HG02678 (cell line): ENCODE measurements around the gene SOD1.
"Not testable (repeated sequence)": the region's sequence is repeated elsewhere in the genome, so short reads cannot be mapped to it uniquely, and the experiment has no call there.

Experiments used
- ATAC-seq: cut with Tn5 transposase; IDR thresholded peaks from one replicate; pipeline ENCODE4 v1.9.1; 2021; ENCODE audit warnings: mild to moderate bottlenecking, moderate library complexity; ENCODE audit not compliant: unreplicated experiment

The SOD1 gene

DNA sequence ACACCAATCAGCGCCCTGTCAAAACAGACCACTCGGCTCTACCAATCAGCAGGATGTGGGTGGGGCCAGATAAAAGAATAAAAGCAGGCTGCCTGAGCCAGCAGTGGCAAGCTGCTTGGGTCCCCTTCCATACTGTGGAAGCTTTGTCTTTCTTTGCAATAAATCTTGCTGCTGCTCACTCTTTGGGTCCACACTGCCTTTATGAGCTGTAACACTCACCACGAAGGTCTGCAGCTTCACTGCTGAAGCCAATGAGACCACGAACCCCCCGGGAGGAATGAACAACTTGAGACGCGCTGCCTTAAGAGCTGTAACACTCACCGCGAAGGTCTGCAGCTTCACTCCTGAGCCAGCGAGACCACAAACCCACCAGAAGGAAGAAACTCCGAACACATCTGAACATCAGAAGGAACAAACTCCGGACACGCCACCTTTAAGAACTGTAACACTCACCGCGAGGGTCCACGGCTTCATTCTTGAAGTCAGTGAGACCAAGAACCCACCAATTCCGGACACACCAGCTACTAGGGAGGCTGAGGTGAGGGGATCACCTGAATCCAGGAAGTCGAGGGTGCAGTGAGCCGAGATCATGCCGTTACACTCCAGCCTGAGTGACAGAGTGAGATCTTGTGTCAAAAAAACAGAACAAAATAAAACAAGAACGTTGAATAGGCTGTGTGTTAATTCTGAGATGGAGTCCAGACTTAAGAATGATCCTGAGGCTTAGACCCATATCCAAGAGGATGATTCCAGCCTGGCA, 4.5 kb upstream of the SOD1 start:
- not testable (repeated sequence) for ATAC-seq

DNA sequence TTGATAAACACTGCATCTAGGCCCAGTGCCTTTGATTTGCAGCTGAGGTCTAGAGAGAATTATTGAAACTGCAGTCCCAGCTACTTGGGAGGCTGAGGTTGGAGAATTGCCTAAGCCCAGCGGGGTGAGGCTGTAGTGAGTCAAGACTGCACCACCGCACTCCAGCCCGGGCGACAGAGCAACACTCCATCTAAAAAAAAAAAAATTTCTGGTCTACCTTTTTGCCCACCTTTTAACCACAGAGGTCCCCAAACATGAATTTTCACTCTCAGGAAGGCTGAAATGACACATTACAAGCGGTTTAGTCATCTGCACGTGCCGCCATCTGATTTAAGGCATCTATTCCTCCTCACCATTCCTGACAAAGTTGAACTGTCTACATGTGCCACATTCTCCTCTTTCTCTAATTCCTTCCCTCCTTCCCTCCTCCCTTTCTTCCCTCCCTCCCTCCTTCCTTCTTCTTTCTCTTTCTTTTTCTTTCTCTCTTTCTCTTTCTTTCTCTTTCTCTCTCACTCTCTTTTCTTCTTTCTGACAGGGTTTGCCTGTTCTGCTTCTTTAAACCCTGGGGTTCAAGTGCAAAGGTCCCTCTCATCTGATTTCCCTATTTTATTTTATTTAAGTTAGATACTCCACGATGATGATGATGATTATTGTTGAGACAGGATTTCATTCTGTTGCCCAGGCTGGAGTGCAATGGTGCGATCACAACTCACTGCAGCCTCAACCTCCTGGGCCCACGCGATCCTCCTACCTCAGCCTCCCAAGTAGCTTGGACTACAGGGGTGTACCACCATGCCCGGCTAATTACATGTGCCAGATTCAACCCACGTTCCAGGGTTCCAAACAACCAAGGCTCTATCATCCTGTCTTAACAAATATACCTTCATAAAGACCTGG, 3.0 kb upstream of the SOD1 start:
- no peak for ATAC-seq

DNA sequence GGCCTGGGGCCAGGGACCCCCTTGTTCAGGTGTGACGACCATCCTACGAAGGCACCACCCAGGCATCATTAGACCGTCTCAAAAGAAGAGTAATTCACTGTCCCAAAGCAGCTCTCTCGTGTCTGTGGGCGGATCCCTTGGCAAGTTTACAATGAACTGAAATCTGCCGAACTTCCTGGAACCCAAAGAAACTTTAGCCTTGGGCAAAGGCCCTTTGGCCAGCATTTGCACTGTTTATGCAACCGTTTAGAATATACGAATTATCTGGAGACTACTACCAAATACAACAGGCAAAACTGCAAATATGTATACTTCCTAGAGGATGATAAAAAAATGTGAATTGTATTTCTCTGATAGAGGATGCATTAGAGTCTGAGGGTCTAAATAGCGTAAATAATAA, 1.4 kb upstream of the SOD1 start:
- no peak for ATAC-seq

DNA sequence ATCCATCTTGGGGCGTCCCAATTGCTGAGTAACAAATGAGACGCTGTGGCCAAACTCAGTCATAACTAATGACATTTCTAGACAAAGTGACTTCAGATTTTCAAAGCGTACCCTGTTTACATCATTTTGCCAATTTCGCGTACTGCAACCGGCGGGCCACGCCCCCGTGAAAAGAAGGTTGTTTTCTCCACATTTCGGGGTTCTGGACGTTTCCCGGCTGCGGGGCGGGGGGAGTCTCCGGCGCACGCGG, 282 bp upstream of the SOD1 start:
- ATAC-seq = peak; percentile 29

DNA sequence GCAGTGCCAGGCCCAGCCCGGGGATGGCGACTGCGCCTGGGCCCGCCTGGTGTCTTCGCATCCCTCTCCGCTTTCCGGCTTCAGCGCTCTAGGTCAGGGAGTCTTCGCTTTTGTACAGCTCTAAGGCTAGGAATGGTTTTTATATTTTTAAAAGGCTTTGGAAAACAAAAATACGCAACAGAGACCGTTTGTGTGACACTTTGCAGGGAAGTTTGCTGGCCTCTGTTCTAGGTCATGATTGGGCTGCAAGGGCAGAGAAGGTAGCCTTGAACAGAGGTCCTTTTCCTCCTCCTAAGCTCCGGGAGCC, 719 bp downstream of the SOD1 start:
- ATAC-seq = peak; percentile 31

DNA sequence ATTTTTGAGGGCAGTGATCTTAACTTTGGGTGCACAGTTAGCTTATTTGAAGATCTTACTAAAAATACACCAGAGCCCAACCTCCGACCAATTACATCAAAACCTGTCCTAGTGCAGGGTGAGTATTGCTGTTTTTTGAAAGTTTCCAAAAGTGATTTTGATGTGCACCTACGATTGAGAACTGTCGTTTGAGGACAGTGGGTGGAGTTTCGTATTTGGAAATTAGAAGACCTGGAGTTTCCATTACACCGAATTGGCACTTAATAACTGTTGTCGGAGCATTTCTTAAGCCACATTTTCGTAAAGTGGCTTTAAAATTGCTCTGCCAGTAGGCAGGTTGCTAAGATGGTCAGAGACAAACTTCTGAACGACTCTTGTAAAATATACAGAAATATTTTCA, 1.1 kb downstream of the SOD1 start:
- no peak for ATAC-seq

DNA sequence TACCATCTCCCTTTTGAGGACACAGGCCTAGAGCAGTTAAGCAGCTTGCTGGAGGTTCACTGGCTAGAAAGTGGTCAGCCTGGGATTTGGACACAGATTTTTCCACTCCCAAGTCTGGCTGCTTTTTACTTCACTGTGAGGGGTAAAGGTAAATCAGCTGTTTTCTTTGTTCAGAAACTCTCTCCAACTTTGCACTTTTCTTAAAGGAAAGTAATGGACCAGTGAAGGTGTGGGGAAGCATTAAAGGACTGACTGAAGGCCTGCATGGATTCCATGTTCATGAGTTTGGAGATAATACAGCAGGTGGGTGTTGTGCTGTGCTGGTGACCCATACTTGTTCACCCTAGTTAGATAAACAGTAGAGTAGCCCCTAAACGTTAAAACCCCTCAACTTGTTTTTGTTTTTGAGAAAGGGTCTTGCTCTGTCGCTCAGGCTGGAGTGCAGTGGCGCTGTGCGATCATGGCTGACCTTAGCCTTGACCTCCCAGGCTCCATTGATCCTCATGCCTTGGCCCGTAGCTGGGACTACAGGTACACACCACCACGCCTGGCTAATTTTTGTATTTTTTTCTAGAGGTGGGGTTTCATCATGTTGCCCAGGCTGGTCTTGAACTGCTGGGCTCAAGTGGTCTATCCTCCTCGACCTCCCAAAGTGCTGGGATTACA, 4.2 kb downstream of the SOD1 start:
- no peak for ATAC-seq

DNA sequence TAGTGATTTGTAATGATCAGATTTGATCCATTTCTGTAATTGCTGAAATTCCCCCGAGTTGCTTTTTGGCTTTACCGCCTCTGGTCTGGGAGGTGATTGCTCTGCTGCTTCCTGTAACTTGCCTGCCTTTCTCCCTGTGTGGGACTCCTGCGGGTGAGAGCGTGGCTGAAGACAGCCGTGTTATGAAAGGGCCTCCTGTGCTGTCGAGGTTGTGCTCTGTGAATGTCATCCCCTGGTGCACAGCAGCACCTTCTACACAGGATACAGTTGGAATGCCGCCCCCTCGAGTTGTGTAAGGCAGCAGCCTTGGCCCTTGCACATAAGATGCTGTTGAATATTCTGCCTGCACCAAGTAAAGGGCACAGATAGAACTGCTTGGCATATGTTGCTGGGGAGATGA, 5.9 kb downstream of the SOD1 start:
- ATAC-seq = no peak

DNA sequence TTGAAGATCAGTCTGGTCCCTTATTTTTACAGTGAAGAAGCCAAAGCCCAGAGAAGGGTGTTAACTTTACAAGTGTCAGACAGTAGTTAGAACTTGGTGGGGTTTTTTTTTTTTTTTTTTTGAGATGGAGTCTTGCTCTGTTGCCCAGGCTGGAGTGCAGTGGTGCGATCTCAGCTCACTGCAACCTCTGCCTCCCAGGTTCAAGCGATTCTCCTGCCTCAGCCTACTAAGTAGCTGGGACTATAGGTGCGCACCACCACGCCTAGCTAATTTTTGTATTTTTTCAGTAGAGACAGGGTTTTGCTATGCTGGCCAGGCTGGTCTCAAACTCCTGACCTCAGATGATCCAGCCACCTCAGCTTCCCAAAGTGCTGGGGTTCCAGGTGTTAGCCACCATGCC, 6.4 kb downstream of the SOD1 start:
- ATAC-seq = not testable (repeated sequence)

DNA sequence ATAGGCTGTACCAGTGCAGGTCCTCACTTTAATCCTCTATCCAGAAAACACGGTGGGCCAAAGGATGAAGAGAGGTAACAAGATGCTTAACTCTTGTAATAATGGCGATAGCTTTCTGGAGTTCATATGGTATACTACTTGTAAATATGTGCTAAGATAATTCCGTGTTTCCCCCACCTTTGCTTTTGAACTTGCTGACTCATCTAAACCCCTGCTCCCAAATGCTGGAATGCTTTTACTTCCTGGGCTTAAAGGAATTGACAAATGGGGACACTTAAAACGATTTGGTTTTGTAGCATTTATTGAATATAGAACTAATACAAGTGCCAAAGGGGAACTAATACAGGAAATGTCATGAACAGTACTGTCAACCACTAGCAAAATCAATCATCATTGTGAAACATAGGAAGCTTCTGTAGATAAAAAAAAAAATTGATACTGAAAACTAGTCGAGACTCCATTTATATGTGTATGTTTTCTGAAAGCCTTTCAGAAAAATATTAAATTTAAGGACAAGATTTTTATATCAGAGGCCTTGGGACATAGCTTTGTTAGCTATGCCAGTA, 7.0 kb downstream of the SOD1 start:
- ATAC-seq = no peak

DNA sequence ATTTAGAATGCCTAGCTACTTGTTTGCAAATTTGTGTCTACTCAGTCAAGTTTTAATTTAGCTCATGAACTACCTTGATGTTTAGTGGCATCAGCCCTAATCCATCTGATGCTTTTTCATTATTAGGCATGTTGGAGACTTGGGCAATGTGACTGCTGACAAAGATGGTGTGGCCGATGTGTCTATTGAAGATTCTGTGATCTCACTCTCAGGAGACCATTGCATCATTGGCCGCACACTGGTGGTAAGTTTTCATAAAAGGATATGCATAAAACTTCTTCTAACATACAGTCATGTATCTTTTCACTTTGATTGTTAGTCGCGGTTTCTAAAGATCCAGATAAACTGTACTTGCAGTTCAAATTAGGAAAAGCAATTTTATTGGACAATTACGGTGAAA, 7.6 kb downstream of the SOD1 start:
- no peak for ATAC-seq

DNA sequence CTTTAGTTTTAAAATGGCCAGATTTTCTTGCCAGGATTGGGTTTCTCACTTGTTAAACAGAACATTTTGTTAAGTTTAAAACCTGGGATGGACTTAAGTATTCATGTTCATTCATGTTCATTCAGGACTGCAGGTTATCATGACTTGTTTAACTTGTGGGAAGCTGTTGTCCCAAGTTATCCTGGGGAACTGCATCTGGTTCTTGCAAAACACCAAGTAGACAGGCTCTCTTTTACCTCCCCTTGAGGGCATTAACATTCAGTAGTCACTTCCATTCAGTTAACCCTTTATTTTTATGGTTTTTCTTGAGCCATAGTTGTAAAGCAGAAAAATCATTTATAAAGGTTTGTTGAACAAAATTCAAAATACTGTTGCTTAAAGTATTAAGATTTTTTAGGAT, 8.1 kb downstream of the SOD1 start:
- no peak for ATAC-seq

DNA sequence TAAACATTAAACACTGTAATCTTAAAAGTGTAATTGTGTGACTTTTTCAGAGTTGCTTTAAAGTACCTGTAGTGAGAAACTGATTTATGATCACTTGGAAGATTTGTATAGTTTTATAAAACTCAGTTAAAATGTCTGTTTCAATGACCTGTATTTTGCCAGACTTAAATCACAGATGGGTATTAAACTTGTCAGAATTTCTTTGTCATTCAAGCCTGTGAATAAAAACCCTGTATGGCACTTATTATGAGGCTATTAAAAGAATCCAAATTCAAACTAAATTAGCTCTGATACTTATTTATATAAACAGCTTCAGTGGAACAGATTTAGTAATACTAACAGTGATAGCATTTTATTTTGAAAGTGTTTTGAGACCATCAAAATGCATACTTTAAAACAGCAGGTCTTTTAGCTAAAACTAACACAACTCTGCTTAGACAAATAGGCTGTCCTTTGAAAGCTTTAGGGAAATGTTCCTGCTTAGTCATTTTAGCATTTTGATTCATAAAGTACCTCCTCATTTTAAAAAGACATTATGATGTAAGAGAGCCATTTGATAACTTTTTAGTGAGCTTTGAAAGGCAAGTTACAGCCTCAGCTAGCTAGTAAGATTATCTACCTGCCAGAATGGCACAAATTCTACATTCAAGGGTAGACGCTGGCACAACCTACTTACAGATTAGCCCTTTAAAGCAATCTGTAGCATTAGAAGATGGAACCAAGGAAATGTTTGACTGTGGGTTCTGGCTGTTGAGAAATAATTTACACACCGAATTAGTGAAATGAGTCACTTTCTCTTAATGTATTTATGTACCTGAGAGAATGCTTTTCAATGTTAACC, 9.4 kb downstream of the SOD1 start:
- ATAC-seq = peak; percentile 42

DNA sequence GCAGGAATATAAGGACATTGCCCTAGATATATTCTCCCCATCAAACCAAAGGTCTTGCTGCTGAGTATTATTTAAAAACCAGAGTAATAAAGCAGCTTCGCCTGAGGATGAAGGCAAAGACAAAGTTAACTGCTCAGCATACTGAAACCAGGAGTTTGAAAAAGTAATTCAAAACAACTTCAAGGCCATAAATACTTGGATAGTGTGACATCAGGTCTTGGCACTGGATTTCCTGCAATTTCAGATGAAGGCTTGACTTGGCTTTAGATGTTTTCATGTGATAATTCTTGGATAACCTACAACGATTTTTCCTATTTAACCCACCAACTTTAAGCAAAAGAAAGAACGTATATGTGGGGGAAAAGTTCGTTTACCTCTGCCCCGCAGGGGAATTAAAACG, 10.6 kb downstream of the SOD1 start:
- no peak for ATAC-seq

DNA sequence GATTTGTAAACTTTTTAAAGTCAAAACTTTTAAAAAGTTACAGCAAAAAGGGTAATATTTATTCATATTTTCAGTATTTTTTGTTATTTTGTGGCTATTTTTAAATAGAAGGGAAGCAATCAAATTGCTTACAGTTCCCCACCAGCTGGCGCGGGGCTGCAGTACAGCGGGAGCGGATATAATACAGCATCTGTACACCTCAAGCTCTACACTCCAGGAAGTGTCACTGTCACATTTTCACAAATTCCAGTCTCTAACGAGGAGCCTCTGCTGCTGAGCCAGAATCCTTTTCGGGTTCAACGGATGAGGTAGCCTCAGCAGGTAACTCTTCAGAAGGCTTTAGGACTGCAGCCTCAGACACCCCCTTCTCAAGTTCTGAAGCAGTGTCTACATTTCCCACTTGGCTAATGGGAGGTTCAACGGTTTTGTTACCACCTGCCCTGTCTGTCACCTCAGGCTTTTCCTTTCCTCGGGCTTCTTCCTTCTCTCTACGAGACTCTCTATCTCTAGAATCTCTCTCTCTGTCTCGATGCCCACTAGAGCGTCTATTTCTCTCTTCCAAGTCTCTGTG, 11.7 kb downstream of the SOD1 start:
- ATAC-seq = no peak

DNA sequence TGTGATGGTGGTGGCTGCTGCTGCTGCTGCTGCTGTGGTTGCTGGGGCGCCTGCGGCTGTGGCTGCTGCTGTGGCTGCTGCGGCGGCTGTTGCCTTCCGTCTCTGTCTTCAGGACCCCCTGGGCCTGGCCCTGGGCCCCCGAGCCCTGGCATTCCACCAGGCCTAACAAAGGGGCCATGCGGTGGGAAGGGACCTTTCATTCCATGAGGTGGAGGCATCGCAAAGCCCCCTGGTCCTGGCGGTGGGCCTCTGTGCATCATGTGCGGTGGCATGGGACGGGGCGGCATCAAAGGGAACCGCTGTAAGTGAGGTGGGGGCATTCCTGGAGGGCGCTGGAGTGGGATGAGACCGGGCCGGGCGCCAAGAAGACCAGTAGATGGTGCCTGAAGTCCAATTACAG, 12.4 kb downstream of the SOD1 start:
- ATAC-seq = no peak

DNA sequence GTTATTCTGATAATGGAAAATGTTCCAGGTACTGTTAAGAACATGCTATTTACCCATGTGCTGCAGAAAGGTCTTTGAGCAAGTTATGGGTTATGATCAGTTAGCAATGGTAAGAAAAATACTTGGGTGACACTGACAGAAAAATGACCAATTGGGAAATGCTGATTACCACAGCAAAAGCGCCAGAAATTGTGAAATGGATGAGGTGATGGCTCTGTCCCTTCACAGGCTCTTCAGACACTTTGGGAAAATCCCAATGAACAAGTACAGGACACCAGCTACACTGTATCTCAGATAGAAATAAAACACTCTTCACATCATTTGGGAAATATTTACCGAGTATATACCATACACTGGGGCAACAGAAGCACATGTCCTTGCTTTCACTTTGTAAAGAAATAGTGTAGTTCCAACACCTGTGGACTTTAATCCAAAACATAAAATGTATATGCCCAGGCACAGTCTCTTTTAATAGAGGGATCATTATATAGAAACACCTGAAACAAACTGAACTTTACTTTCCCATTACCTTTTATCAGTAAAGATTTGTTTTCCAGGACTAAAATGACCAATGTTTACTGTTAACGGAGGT, 13.9 kb downstream of the SOD1 start:
- ATAC-seq = no peak

DNA sequence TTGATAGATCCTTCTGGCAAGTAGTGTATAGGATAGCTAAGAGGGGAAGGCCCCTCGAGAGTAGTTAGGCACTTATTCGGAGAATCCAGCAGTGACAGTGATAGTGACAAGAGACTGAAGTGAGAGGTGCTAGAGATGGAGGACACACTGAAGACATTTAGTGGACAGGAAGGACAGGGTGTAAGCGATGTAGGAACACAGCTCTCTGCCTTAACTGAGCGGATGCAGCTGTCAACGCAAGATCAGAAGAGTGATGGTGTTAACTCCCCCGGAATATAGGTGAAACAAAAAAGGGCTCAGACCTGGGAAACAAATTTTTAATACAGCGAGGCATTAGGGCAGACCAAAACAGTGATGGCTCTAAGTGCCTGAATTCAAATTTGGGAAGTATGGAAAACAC, 15.8 kb downstream of the SOD1 start:
- no peak for ATAC-seq

DNA sequence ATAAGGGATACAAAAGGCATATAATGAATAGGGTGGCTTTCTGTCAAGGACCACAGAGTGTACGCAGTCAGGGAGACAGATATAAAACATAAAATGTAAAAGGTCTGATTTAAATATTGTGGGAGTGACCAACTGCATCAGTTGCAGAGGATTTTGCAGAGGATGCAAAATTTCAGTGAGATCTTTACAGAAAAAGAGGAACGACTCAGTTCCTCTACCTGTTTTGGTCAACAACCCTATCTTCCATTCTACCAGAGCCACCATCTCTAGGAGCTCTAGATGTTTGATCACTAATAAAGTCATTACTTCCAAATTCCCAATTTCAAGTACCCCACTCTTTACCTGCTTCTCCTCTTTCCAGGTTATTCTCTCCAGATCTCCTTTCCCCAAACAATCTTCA, 16.5 kb downstream of the SOD1 start:
- no peak for ATAC-seq

DNA sequence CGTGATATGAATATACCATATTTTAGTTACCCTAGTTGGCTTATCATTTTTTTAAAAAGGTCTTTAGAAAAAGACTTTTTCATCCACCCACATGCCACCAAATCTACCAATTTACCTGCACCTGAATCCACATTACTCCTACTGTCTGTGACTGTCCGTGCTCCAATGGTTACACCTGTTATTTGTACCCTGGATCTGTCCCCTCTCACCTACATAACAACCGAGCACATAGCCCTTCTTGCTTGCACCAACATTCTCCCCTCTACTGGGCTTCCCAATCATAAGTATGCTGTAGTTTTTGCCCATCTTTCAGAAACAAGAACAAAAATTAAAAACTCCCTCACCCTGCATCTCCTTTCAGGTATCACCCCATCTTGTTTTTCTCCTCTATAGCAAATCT, 17.6 kb downstream of the SOD1 start:
- ATAC-seq = no peak
